ENCODE results near the gene ANKRD18B. TPM values are rescaled to one million over a fixed set of nuclear protein-coding genes. Genes with fewer than 3 reads are reported as not detected.
"Not testable (repeated sequence)": the region's sequence is repeated elsewhere in the genome, so short reads cannot be mapped to it uniquely, and the experiment has no call there.

The ANKRD18B gene
- total and polyA plus RNA-seq, 9 of the 15 experiments (the other 6 are each of a cell fraction or from before 2014, with no cell fraction given): 0.43 to 12.6 (median 1.8) TPM

DNA sequence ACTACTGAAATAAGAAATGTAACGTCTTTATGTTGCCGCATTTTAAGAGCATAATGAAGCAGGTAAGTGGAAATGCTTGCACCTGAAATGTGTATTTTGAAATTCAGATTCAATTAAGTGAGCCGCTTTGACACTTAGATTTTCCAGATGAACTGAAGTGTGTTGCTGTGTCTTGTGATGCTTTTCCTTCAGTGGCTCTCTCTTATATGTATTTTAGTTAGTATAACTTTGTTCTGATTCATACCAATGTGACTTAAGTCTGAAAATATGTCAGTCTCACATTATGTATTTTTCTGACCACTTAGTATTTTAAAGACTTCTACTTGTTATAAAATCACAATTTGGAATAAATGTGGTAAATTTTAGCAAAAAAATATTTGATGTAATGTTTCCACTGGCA lies 25.4 kb downstream of the ANKRD18B start:
- ATAC-seq; H3K4me1 ChIP-seq (replicated peaks in 1 of 2; ENCODE audit: control insufficient read depth in 2 of 2, insufficient read depth in 2 of 2, low read length in 2 of 2); DNase-seq (ENCODE audit: extremely low read depth in 1 of 4, low spot score in 3 of 4); intact Hi-C loops (cut with micrococcal nuclease); H3K9ac ChIP-seq (ENCODE audit: insufficient read depth in 1 of 2, low read depth in 2 of 2, low read length in 2 of 2); H3K9me1 ChIP-seq (ENCODE audit: control insufficient read depth, insufficient read depth, low read length); FAIRE-seq; BruUV-seq (replicated peaks); H3K4me3 ChIP-seq; H2AFZ ChIP-seq (ENCODE audit: low read depth, low read length); H3K9me3 ChIP-seq (replicated peaks; ENCODE audit: control insufficient read depth, insufficient read depth, low read depth, low read length); H3K79me2 ChIP-seq (ENCODE audit: control insufficient read depth, insufficient read depth, low read length); H3K4me2 ChIP-seq (ENCODE audit: insufficient read depth, low read length); H3K36me3 ChIP-seq (ENCODE audit: control insufficient read depth, insufficient read depth, low read length); H3K27me3 ChIP-seq (ENCODE audit: control insufficient read depth in 2 of 2, insufficient read depth in 2 of 2, low read length in 2 of 2); POLR2A ChIA-PET; in situ Hi-C loops (cut with MboI); H4K20me1 ChIP-seq (replicated peaks; ENCODE audit: control insufficient read depth, insufficient read depth, low read length); H3K27ac ChIP-seq (ENCODE audit: extremely low read depth, low read depth, low read length); CTCF ChIA-PET (ENCODE audit: low intra/inter-chr PET ratio): not testable (repeated sequence)
- 62% methylated on average over 3 of the region's 3 CpGs for WGBS (ENCODE audit: insufficient coverage, low coverage, missing lambda C conversion rate)

DNA sequence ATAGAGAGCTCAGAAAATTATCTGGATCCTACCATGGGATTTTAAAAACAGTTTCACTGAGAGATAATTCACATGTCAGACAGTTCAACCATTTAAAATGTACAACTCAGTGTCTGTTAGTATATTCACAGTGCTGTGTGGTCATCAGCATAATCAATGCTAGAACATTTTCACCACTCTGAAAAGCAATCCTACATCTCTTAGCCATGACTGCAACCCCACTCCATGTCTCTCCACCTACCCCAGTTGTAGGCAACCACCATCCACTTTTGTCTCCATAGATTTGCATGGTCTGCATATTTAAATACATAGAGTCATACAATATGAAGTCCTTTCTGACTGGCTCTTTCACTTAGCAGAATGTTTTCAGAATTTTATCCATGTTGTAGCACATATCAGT lies 27.1 kb downstream of the ANKRD18B start:
- BruUV-seq (replicated peaks); H3K4me3 ChIP-seq; H3K27ac ChIP-seq (ENCODE audit: extremely low read depth, low read depth, low read length); H3K36me3 ChIP-seq (ENCODE audit: control insufficient read depth, insufficient read depth, low read length); H3K9me3 ChIP-seq (replicated peaks; ENCODE audit: control insufficient read depth, insufficient read depth, low read depth, low read length); in situ Hi-C loops (cut with MboI); intact Hi-C loops (cut with micrococcal nuclease); H3K4me2 ChIP-seq (ENCODE audit: insufficient read depth, low read length); H2AFZ ChIP-seq (ENCODE audit: low read depth, low read length); H3K9me1 ChIP-seq (ENCODE audit: control insufficient read depth, insufficient read depth, low read length); FAIRE-seq; ATAC-seq; DNase-seq (ENCODE audit: extremely low read depth in 1 of 4, low spot score in 3 of 4); CTCF ChIA-PET (ENCODE audit: low intra/inter-chr PET ratio); POLR2A ChIA-PET; H3K4me1 ChIP-seq (replicated peaks in 1 of 2; ENCODE audit: control insufficient read depth in 2 of 2, insufficient read depth in 2 of 2, low read length in 2 of 2); H3K79me2 ChIP-seq (ENCODE audit: control insufficient read depth, insufficient read depth, low read length); H4K20me1 ChIP-seq (replicated peaks; ENCODE audit: control insufficient read depth, insufficient read depth, low read length); H3K27me3 ChIP-seq (ENCODE audit: control insufficient read depth in 2 of 2, insufficient read depth in 2 of 2, low read length in 2 of 2); H3K9ac ChIP-seq (ENCODE audit: insufficient read depth in 1 of 2, low read depth in 2 of 2, low read length in 2 of 2): not testable (repeated sequence)

DNA sequence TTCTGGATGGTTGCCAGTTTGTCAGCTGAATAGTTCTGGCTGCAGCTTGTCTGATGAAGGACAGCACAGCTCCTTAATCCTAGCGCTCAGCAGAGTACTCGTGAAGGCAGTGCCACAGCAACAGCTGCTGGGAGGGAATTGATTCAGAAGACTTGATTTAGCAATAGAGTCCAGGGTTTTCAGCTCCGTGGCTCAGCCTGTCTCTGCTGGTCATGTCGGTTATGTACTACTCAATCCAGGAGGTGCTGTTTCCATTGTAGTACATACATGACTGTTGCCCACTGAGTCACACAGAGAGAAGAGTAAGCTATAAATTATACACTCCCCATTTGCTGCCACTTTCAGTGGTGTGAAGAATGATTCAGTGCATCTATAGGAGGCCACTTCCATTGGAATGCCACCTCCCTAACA lies 28.3 kb downstream of the ANKRD18B start:
- H3K9me1 ChIP-seq (ENCODE audit: control insufficient read depth, insufficient read depth, low read length); POLR2A ChIA-PET; H3K4me1 ChIP-seq (replicated peaks in 1 of 2; ENCODE audit: control insufficient read depth in 2 of 2, insufficient read depth in 2 of 2, low read length in 2 of 2); in situ Hi-C loops (cut with MboI); H3K4me3 ChIP-seq; FAIRE-seq; H2AFZ ChIP-seq (ENCODE audit: low read depth, low read length); CTCF ChIA-PET (ENCODE audit: low intra/inter-chr PET ratio); H3K36me3 ChIP-seq (ENCODE audit: control insufficient read depth, insufficient read depth, low read length); H3K9me3 ChIP-seq (replicated peaks; ENCODE audit: control insufficient read depth, insufficient read depth, low read depth, low read length); H3K27ac ChIP-seq (ENCODE audit: extremely low read depth, low read depth, low read length); H3K4me2 ChIP-seq (ENCODE audit: insufficient read depth, low read length); BruUV-seq (replicated peaks); H3K9ac ChIP-seq (ENCODE audit: insufficient read depth in 1 of 2, low read depth in 2 of 2, low read length in 2 of 2); H3K79me2 ChIP-seq (ENCODE audit: control insufficient read depth, insufficient read depth, low read length); intact Hi-C loops (cut with micrococcal nuclease); H4K20me1 ChIP-seq (replicated peaks; ENCODE audit: control insufficient read depth, insufficient read depth, low read length); H3K27me3 ChIP-seq (ENCODE audit: control insufficient read depth in 2 of 2, insufficient read depth in 2 of 2, low read length in 2 of 2): not testable (repeated sequence)
- ATAC-seq (peak; percentile 64), DNase-seq (ENCODE audit: extremely low read depth in 1 of 4, low spot score in 3 of 4) (peak in 1 of 4 experiments; percentile 14)
- 13% methylated on average over 2 of the region's 4 CpGs for WGBS (ENCODE audit: insufficient coverage, low coverage, missing lambda C conversion rate)
